ENCODE results near the gene AGT.

DNA sequence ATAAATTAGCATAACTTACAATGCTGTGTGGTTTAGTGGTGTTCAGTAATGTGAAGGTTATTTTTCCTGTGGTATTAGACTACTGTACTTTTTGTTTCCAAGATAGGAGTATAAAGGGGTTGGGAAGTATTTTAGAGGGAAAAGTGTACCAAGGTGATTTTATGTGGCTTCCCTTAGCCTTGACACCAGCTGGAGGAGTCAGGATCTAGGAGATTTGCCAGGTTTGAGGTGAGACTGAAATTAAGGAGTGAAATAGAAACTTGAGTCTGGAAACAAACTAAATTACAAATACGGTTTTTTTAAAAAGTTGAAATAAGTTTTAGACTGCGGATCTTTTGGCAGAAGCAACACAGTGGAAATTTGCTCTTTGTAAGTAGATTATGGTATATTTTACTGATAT lies 39.3 kb downstream of the AGT start:
- TF ChIP-seq CTCF (IDR thresholded peaks at IDR 0.05; ENCODE audit: low read length) (no peak), EZH2 (IDR thresholded peaks at IDR 0.05; ENCODE audit: borderline replicate concordance, low read length) (no peak)
